HEK293T (cell line): ENCODE measurements around the gene FOXL2NB.

Experiments used
- CTCF ChIA-PET: fragments of 350-600 bp; formaldehyde crosslinking; extraction: SDS; loops from one replicate; lab custom pipeline; 2021; ENCODE audit warnings: antibody characterized with exemption, inconsistent platforms; lab: Yijun Ruan, JAX
- POLR2A ChIA-PET: fragments of 350-600 bp; formaldehyde crosslinking; extraction: SDS; loops from one replicate; lab custom pipeline; 2020; ENCODE audit warnings: antibody characterized with exemption, inconsistent platforms; lab: Yijun Ruan, JAX
- DNase-seq: peaks from one replicate; pipeline ENCODE4 v3.0.0; 2012; ENCODE audit warnings: mixed read lengths; ENCODE audit errors: extremely low spot score
- ARNT ChIP-seq: fragments of 450-650 bp; IDR thresholded peaks from 2 replicates; pipeline ENCODE4 v1.6.1; 2017; ENCODE audit warnings: mild to moderate bottlenecking
- BHLHE40 ChIP-seq: fragments of 450-650 bp; IDR thresholded peaks from 2 replicates; pipeline ENCODE4 v1.6.1; 2016; ENCODE audit warnings: mild to moderate bottlenecking, moderate library complexity, borderline replicate concordance
- CTBP1 ChIP-seq: fragments of 450-650 bp; IDR thresholded peaks from 2 replicates; pipeline ENCODE4 v1.6.1; 2016; ENCODE audit warnings: borderline replicate concordance
- ELF4 ChIP-seq: fragments of 450-650 bp; IDR thresholded peaks from 2 replicates; pipeline ENCODE4 v1.6.1; 2017; ENCODE audit warnings: antibody characterized with exemption
- FOXA1 ChIP-seq: fragments of 450-650 bp; IDR thresholded peaks from 2 replicates; pipeline ENCODE4 v1.6.1; 2016; ENCODE audit warnings: mild to moderate bottlenecking
- FOXK2 ChIP-seq: fragments of 450-650 bp; IDR thresholded peaks from 2 replicates; pipeline ENCODE4 v1.6.1; 2016; ENCODE audit warnings: mild to moderate bottlenecking
- FOXM1 ChIP-seq: fragments of 450-650 bp; IDR thresholded peaks from 2 replicates; pipeline ENCODE4 v1.6.1; 2017; ENCODE audit warnings: mild to moderate bottlenecking, borderline replicate concordance
- HDGF ChIP-seq: fragments of 450-650 bp; IDR thresholded peaks from 2 replicates; pipeline ENCODE4 v1.6.1; 2017; ENCODE audit warnings: antibody characterized with exemption, borderline replicate concordance
- L3MBTL2 ChIP-seq: fragments of 450-650 bp; conservative IDR thresholded peaks from 2 replicates; pipeline ENCODE4 v1.6.1; 2016; ENCODE audit warnings: mild to moderate bottlenecking
- LEF1 ChIP-seq: fragments of 450-650 bp; IDR thresholded peaks from 2 replicates; pipeline ENCODE4 v1.6.1; 2017; ENCODE audit warnings: mild to moderate bottlenecking, borderline replicate concordance
- NFRKB ChIP-seq: fragments of 450-650 bp; IDR thresholded peaks from 2 replicates; pipeline ENCODE4 v1.6.1; 2016; ENCODE audit warnings: mild to moderate bottlenecking, moderate library complexity
- PKNOX1 ChIP-seq: fragments of 450-650 bp; IDR thresholded peaks from 2 replicates; pipeline ENCODE4 v1.6.1; 2016
- SP1 ChIP-seq: fragments of 450-650 bp; IDR thresholded peaks from 2 replicates; pipeline ENCODE4 v1.6.1; 2017
- SUZ12 ChIP-seq: fragments of 450-650 bp; IDR thresholded peaks from 2 replicates; pipeline ENCODE4 v1.6.1; 2016; ENCODE audit warnings: mild to moderate bottlenecking
- TARDBP ChIP-seq: fragments of 450-650 bp; IDR thresholded peaks from 2 replicates; pipeline ENCODE4 v1.6.1; 2016
- ZNF384 ChIP-seq: fragments of 450-650 bp; IDR thresholded peaks from 2 replicates; pipeline ENCODE4 v1.6.1; 2016

FOXL2NB gene

GRCh38 chr3:138950701-138951100 lies 3.7 kb downstream of the FOXL2NB start:
- TF ChIP-seq PKNOX1 (no peak), FOXM1 (no peak), L3MBTL2 (no peak), LEF1 (no peak), SP1 (no peak), TARDBP (no peak), HDGF (no peak), ELF4 (no peak), ARNT (no peak), CTBP1 (no peak), FOXK2 (no peak)
- DNase-seq, result no peak
- CTCF ChIA-PET, result interaction anchor here (0.8 kb wide), 1 partner anchor 15 kb away, joined by 3 read pairs; no protein-coding TSS in a partner anchor
- POLR2A ChIA-PET, result no interaction called here

- ChIA-PET POLR2A (no interaction called here), CTCF (interaction anchor here (0.6 to 1.1 kb wide), 2 partner anchors 37 to 44 kb away, joined by 3 read pairs; no protein-coding TSS in a partner anchor)
- TF ChIP-seq TARDBP (no peak), ARNT (no peak), NFRKB (no peak), BHLHE40 (no peak), CTBP1 (no peak), SUZ12 (no peak), L3MBTL2 (no peak)
- no peak for DNase-seq
Observed at GRCh38 chr3:138960417-138960852, 13.4 kb downstream of the FOXL2NB start.

- DNase-seq, result no peak
- POLR2A ChIA-PET, result no interaction called here
- CTCF ChIA-PET, result no interaction called here
- TF ChIP-seq FOXM1 (no peak), ELF4 (no peak), L3MBTL2 (no peak), BHLHE40 (no peak), SP1 (no peak), SUZ12 (no peak), TARDBP (no peak)
Observed at GRCh38 chr3:138962854-138963560, 16.0 kb downstream of the FOXL2NB start.

GRCh38 chr3:138964264-138964663 lies 17.2 kb downstream of the FOXL2NB start:
- CTCF ChIA-PET, result no interaction called here
- no peak for TF ChIP-seq FOXA1
- TF ChIP-seq ZNF384, result no peak
- no peak for TF ChIP-seq L3MBTL2
- no peak for TF ChIP-seq FOXK2
- TF ChIP-seq PKNOX1, result no peak
- TF ChIP-seq SP1, result no peak
- no peak for TF ChIP-seq ARNT
- TF ChIP-seq HDGF, result no peak
- TF ChIP-seq NFRKB, result no peak
- no peak for TF ChIP-seq BHLHE40
- TF ChIP-seq SUZ12, result no peak
- TF ChIP-seq FOXM1, result no peak
- TF ChIP-seq LEF1, result no peak
- TF ChIP-seq TARDBP, result no peak
- no peak for TF ChIP-seq ELF4
- TF ChIP-seq CTBP1, result no peak
- DNase-seq, result no peak
- POLR2A ChIA-PET, result no interaction called here

- CTCF ChIA-PET, result no interaction called here
Observed at GRCh38 chr3:138964923-138965322, 17.9 kb downstream of the FOXL2NB start.

GRCh38 chr3:138971766-138972320 lies 24.8 kb downstream of the FOXL2NB start:
- ChIA-PET CTCF (no interaction called here), POLR2A (no interaction called here)
- no peak for DNase-seq
- TF ChIP-seq NFRKB (no peak), FOXA1 (no peak), SP1 (no peak), L3MBTL2 (no peak), HDGF (no peak), FOXK2 (no peak), BHLHE40 (no peak), LEF1 (no peak), FOXM1 (no peak), PKNOX1 (no peak), ARNT (no peak), CTBP1 (no peak), ELF4 (no peak)

More at GRCh38 chr3:138964923-138965322, 17.9 kb downstream of the FOXL2NB start:
- DNase-seq, result no peak
- TF ChIP-seq SUZ12 (no peak), HDGF (no peak), ZNF384 (no peak), LEF1 (no peak), FOXK2 (no peak), TARDBP (no peak), FOXA1 (no peak), ELF4 (no peak), ARNT (no peak), NFRKB (no peak), FOXM1 (no peak), SP1 (no peak), L3MBTL2 (no peak)
- POLR2A ChIA-PET, result no interaction called here
